Body of pancreas (tissue), 4 donors: ENCODE data around the gene MKRN2.

ENCODE experiments used
- POLR2A ChIP-seq, 3 donors: fragments of 450-650 bp; IDR thresholded peaks; one replicate each; pipeline ENCODE4 v1.6.1; 2016; ENCODE audit warnings: antibody characterized with exemption in 3 of 3, mild to moderate bottlenecking in 2 of 3
- TF ChIP-seq, protein P1 (sequence below), 7 experiments: fragments of 450-650 bp in 4 of 7; fragments of 200-600 bp in 3 of 7; sonication (generic) in 3 of 7; IDR thresholded peaks; one replicate each; pipeline ENCODE4 v1.5.1; 2016 to 2019; ENCODE audit warnings: antibody characterized with exemption in 7 of 7

DNA sequence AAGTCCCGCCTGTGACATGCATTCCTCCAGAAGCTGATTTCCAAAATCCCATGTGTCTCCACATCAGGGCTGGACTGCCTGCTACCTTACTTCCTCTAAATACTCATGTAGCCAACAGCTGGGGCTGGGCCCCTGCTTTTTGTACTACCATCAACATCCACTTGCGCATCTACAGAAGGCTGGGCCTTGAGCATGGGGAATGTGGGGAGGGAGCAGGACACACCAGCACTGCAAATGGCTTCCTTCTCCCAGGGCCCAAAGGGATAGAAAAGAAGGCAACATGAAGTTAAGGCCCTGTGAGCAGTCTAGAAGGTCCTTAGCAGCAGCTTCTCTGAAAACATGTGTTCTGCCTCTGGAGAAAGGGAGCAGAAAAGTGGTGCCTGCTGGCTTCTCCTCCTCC lies 27.2 kb downstream of the MKRN2 start:
- TF ChIP-seq, protein P1, sequence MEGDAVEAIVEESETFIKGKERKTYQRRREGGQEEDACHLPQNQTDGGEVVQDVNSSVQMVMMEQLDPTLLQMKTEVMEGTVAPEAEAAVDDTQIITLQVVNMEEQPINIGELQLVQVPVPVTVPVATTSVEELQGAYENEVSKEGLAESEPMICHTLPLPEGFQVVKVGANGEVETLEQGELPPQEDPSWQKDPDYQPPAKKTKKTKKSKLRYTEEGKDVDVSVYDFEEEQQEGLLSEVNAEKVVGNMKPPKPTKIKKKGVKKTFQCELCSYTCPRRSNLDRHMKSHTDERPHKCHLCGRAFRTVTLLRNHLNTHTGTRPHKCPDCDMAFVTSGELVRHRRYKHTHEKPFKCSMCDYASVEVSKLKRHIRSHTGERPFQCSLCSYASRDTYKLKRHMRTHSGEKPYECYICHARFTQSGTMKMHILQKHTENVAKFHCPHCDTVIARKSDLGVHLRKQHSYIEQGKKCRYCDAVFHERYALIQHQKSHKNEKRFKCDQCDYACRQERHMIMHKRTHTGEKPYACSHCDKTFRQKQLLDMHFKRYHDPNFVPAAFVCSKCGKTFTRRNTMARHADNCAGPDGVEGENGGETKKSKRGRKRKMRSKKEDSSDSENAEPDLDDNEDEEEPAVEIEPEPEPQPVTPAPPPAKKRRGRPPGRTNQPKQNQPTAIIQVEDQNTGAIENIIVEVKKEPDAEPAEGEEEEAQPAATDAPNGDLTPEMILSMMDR (IDR thresholded peaks at IDR 0.05): no peak
- TF ChIP-seq POLR2A (IDR thresholded peaks at IDR 0.05): no peak
